IMR-90 (cell line): ENCODE measurements around the gene ZNF592. TPM values are rescaled to one million over a fixed set of nuclear protein-coding genes. Genes with fewer than 3 reads are reported as not detected.

Experiments
- ATAC-seq: fragments of 200-7000 bp; cut with Tn5 transposase; 2 replicates; pipeline ENCODE4 v1.9.1; 2020; ENCODE audit warnings: low read depth, mild to moderate bottlenecking, moderate library complexity
- BruUV-seq: library from RNA; stranded (reverse); fragments of 400-500 nt; replicated peaks from 2 replicates; lab custom pipeline; 2021; lab: Mats Ljungman, UMichigan
- CTCF ChIA-PET: fragments of 300-600 bp; formaldehyde crosslinking; extraction: SDS; loops from one replicate; lab custom pipeline; 2021; ENCODE audit warnings: antibody characterized with exemption; lab: Yijun Ruan, JAX
- POLR2A ChIA-PET: fragments of 300-600 bp; sonication (Branson Sonifier 250); formaldehyde crosslinking; loops from one replicate; lab custom pipeline; 2022; ENCODE audit warnings: antibody characterized with exemption; ENCODE audit not compliant: unreplicated experiment; lab: Charles Lee
- DNase-seq: peaks from one replicate; pipeline ENCODE4 v3.0.0; 2013
- H2AFZ ChIP-seq: replicated peaks from 2 replicates; pipeline ENCODE3; 2013; ENCODE audit warnings: low read length, mild to moderate bottlenecking; ENCODE audit not compliant: poor library complexity
- H2AK5ac ChIP-seq: 2 replicates; pipeline ENCODE4 v1.6.1; 2013; ENCODE audit warnings: low read depth, low read length, inconsistent platforms
- H2AK9ac ChIP-seq: replicated peaks from 2 replicates; pipeline ENCODE3; 2013; ENCODE audit warnings: mild to moderate bottlenecking, low read depth, low read length, moderate library complexity; ENCODE audit not compliant: poor library complexity
- H2BK120ac ChIP-seq: 2 replicates; pipeline ENCODE4 v1.6.1; 2013; ENCODE audit warnings: low read depth, low read length, inconsistent platforms
- H2BK15ac ChIP-seq: 3 replicates; pipeline ENCODE4 v1.6.1; 2013; ENCODE audit warnings: low read depth, low read length, inconsistent platforms
- H2BK20ac ChIP-seq: 2 replicates; pipeline ENCODE4 v1.6.1; 2013; ENCODE audit warnings: low read depth, mild to moderate bottlenecking, inconsistent platforms, low read length, moderate library complexity
- H2BK5ac ChIP-seq: 2 replicates; pipeline ENCODE4 v1.6.1; 2013; ENCODE audit warnings: mild to moderate bottlenecking, low read depth, low read length, inconsistent platforms; ENCODE audit not compliant: poor library complexity, severe bottlenecking
- H3K14ac ChIP-seq: replicated peaks from 2 replicates; pipeline ENCODE4 v1.6.1; 2013; ENCODE audit warnings: low read depth, low read length, inconsistent platforms
- H3K18ac ChIP-seq: 2 replicates; pipeline ENCODE4 v1.6.1; 2013; ENCODE audit warnings: low read depth, low read length, control low read depth
- H3K23ac ChIP-seq: 2 replicates; pipeline ENCODE4 v1.6.1; 2013; ENCODE audit warnings: low read depth, low read length, inconsistent platforms
- H3K27ac ChIP-seq: 2 replicates; pipeline ENCODE4 v1.5.1; 2013; ENCODE audit warnings: mild to moderate bottlenecking, control low read depth, low read length; ENCODE audit not compliant: insufficient read depth
- H3K27me3 ChIP-seq: 2 replicates; pipeline ENCODE4 v1.6.1; 2013; ENCODE audit warnings: low read length; ENCODE audit not compliant: control insufficient read depth, insufficient read depth
- H3K36me3 ChIP-seq: 2 replicates; pipeline ENCODE4 v1.6.1; 2013; ENCODE audit warnings: low read length, mixed read lengths; ENCODE audit not compliant: control insufficient read depth, insufficient read depth
- H3K4ac ChIP-seq: 2 replicates; pipeline ENCODE4 v1.6.1; 2013; ENCODE audit warnings: low read depth, low read length, inconsistent platforms
- H3K4me1 ChIP-seq: 2 replicates; pipeline ENCODE4 v1.6.1; 2013; ENCODE audit warnings: low read length, mixed read lengths; ENCODE audit not compliant: control insufficient read depth, insufficient read depth
- H3K4me2 ChIP-seq: 2 replicates; pipeline ENCODE4 v1.6.1; 2013; ENCODE audit warnings: low read depth, mild to moderate bottlenecking, control low read depth, low read length, moderate library complexity
- H3K4me3 ChIP-seq: 2 replicates; pipeline ENCODE4 v1.5.1; 2013; ENCODE audit warnings: low read depth, mild to moderate bottlenecking, control low read depth, low read length, moderate library complexity; ENCODE audit not compliant: insufficient read depth
- H3K56ac ChIP-seq: 2 replicates; pipeline ENCODE4 v1.6.1; 2013; ENCODE audit warnings: low read length, inconsistent platforms; ENCODE audit not compliant: insufficient read depth; ENCODE audit errors: extremely low read depth
- H3K79me1 ChIP-seq, 2 experiments: 2 replicates each; pipeline ENCODE4 v1.6.1; 2013; ENCODE audit warnings: low read length in 2 of 2, inconsistent platforms in 1 of 2, low read depth in 1 of 2
- H3K9ac ChIP-seq: 2 replicates; pipeline ENCODE4 v1.6.1; 2013; ENCODE audit warnings: low read depth, low read length, control low read depth
- H3K9me1 ChIP-seq: 2 replicates; pipeline ENCODE4 v1.6.1; 2013; ENCODE audit warnings: low read length, inconsistent platforms; ENCODE audit not compliant: insufficient read depth
- H3K9me3 ChIP-seq: 2 replicates; pipeline ENCODE4 v1.6.1; 2013; ENCODE audit warnings: low read length; ENCODE audit not compliant: control insufficient read depth, insufficient read depth
- H4K20me1 ChIP-seq: 2 replicates; pipeline ENCODE4 v1.6.1; 2013; ENCODE audit warnings: low read length, inconsistent platforms; ENCODE audit not compliant: insufficient read depth
- H4K5ac ChIP-seq: 2 replicates; pipeline ENCODE4 v1.6.1; 2013; ENCODE audit warnings: mild to moderate bottlenecking, low read depth, low read length, control low read depth
- H4K8ac ChIP-seq, 2 experiments: 2 replicates each; pipeline ENCODE4 v1.6.1; 2013; ENCODE audit warnings: low read depth in 2 of 2, low read length in 2 of 2, control low read depth in 1 of 2, inconsistent platforms in 1 of 2
- H4K91ac ChIP-seq: 2 replicates; pipeline ENCODE4 v1.6.1; 2013; ENCODE audit warnings: low read depth, low read length, inconsistent platforms; ENCODE audit not compliant: insufficient read depth
- BHLHE40 ChIP-seq: fragments of 150-350 bp; IDR thresholded peaks from 2 replicates; pipeline ENCODE4 v1.6.1; 2016; ENCODE audit warnings: mild to moderate bottlenecking, low read depth, low read length
- ELK1 ChIP-seq: fragments of 150-350 bp; IDR thresholded peaks from 2 replicates; pipeline ENCODE4 v1.6.1; 2016; ENCODE audit warnings: low read depth, mild to moderate bottlenecking, low read length, moderate library complexity, borderline replicate concordance
- FOS ChIP-seq: fragments of 150-350 bp; IDR thresholded peaks from 2 replicates; pipeline ENCODE4 v1.6.1; 2016; ENCODE audit warnings: low read depth, low read length
- MAFK ChIP-seq: IDR thresholded peaks from 2 replicates; pipeline ENCODE4 v1.6.1; 2012; ENCODE audit warnings: low read depth, low read length, improper control_type of control experiment
- MAZ ChIP-seq: IDR thresholded peaks from 2 replicates; pipeline ENCODE4 v1.6.1; 2012; ENCODE audit warnings: low read depth, mild to moderate bottlenecking, low read length, improper control_type of control experiment, moderate library complexity, borderline replicate concordance
- MXI1 ChIP-seq: IDR thresholded peaks from 2 replicates; pipeline ENCODE4 v1.6.1; 2012; ENCODE audit warnings: low read depth, mild to moderate bottlenecking, low read length, moderate library complexity, borderline replicate concordance
- POLR2A ChIP-seq: IDR thresholded peaks from 2 replicates; pipeline ENCODE4 v1.6.1; 2012; ENCODE audit warnings: mild to moderate bottlenecking, low read depth, low read length
- RAD21 ChIP-seq: IDR thresholded peaks from 2 replicates; pipeline ENCODE4 v1.6.1; 2012; ENCODE audit warnings: low read length, improper control_type of control experiment
- RCOR1 ChIP-seq: IDR thresholded peaks from 2 replicates; pipeline ENCODE4 v1.6.1; 2012; ENCODE audit warnings: mild to moderate bottlenecking, low read length, improper control_type of control experiment; ENCODE audit not compliant: insufficient replicate concordance
- SMC3 ChIP-seq: fragments of 150-350 bp; IDR thresholded peaks from 2 replicates; pipeline ENCODE4 v1.6.1; 2016; ENCODE audit warnings: low read depth, mild to moderate bottlenecking, antibody characterized with exemption, low read length, moderate library complexity
- USF2 ChIP-seq: fragments of 150-350 bp; IDR thresholded peaks from 2 replicates; pipeline ENCODE4 v1.6.1; 2017; ENCODE audit warnings: mild to moderate bottlenecking, antibody characterized with exemption, low read length, low read depth
- WGBS, 2 experiments: methylation state at CpG; one replicate each; pipeline versions ENCODE4 v1.1.5 to v1.1.7; 2013; ENCODE audit warnings: missing lambda C conversion rate in 2 of 2; ENCODE audit not compliant: insufficient read length in 1 of 2; ENCODE audit errors: extremely low coverage in 2 of 2; 5-methylcytosine and 5-hydroxymethylcytosine counted together
- dilution Hi-C: fragments of 300-500 bp; cut with HindIII; formaldehyde crosslinking; loops from one replicate; pipeline ENCODE4 v1.14.3; 2018; ENCODE audit warnings: low sequenced_read_pairs; ENCODE audit not compliant: unreplicated experiment
- in situ Hi-C: fragments of 300-500 bp; cut with MboI; formaldehyde crosslinking; loops from 3 replicates; pipeline ENCODE4 v1.14.3; 2019; ENCODE audit warnings: low sequenced_read_pairs, inconsistent platforms, mixed read lengths
- intact Hi-C: fragments of 100-400 bp; cut with micrococcal nuclease; formaldehyde crosslinking; loops from 2 replicates; pipeline ENCODE4 v1.10.0; 2022
- polyA plus RNA-seq, 3 experiments: library from polyadenylated mRNA; depleted of rRNA; stranded (reverse); fragments of >200 nt; gene quantifications; 2 replicates each; pipeline ENCODE4 v1.2.3, GENCODE V29; 2012; ENCODE audit warnings: low replicate concordance in 1 of 3
- total RNA-seq: library from RNA; depleted of rRNA; stranded (reverse); fragments of >200 nt; gene quantifications from 2 replicates; pipeline ENCODE4 v1.2.3, GENCODE V29; 2012

ZNF592 gene
- total and polyA plus RNA-seq, 2 of the 4 experiments (the other 2 are of a cell fraction), result 4.3 to 10.2 TPM

GRCh38 chr15:84816694-84817465, 68.5 kb downstream of the ZNF592 start, which contains the start of gene ALPK3 (continued):
- TF ChIP-seq RAD21, result no peak

GRCh38 chr15:84817466-84818081, 69.2 kb downstream of the ZNF592 start:
- no peak overlapping the region for H3K9ac ChIP-seq
- no peaks in the 10 kb centered on the region for H3K36me3 ChIP-seq
- no peak overlapping the region for H4K5ac ChIP-seq
- H3K79me1 ChIP-seq, result no peaks in the 10 kb centered on the region
- no peak overlapping the region for H3K4me3 ChIP-seq
- TF ChIP-seq BHLHE40 (no peak), MXI1 (no peak), ELK1 (no peak), RAD21 (no peak), MAZ (no peak), SMC3 (no peak), USF2 (no peak), POLR2A (no peak), FOS (no peak), RCOR1 (no peak), MAFK (no peak)
- H4K20me1 ChIP-seq, result no peaks in the 10 kb centered on the region
- H3K14ac ChIP-seq, result no peak overlapping the region
- ATAC-seq, result peak; percentile 9; the same call in 1 of the 2 replicates
- H3K4me2 ChIP-seq, result no peak overlapping the region
- no peak overlapping the region for H2BK5ac ChIP-seq
- dilution Hi-C loops (no loop called here), intact Hi-C loops (no loop called here), in situ Hi-C loops (no loop called here)
- no peak overlapping the region; the same call in 1 of the 2 replicates for H3K23ac ChIP-seq
- no peak overlapping the region for H3K27ac ChIP-seq
- 45% methylated on average over 4 of the region's 27 CpGs; no CpG with 5 or more reads in 1 of the 2 experiments for WGBS, 2 experiments
- H2BK120ac ChIP-seq, result no peak overlapping the region; the same call in 1 of the 2 replicates
- H4K8ac ChIP-seq, result no peak overlapping the region
- no peak overlapping the region for H2AK5ac ChIP-seq
- H4K91ac ChIP-seq, result no peak overlapping the region
- POLR2A ChIA-PET, result no interaction called here
- CTCF ChIA-PET, result interaction anchor here (0.7 kb wide), 1 partner anchor 13 kb away, joined by 6 read pairs; no protein-coding TSS in a partner anchor
- BruUV-seq, result no TSS peak
- H2BK20ac ChIP-seq, result no peak overlapping the region
- H2BK15ac ChIP-seq, result no peak overlapping the region
- H3K9me1 ChIP-seq, result no peaks in the 10 kb centered on the region
- H3K4ac ChIP-seq, result no peak overlapping the region
- H3K18ac ChIP-seq, result no peak overlapping the region
- no peaks in the 10 kb centered on the region for H3K4me1 ChIP-seq
- peaks cover 5% of the 10 kb centered on the region; the same call in 1 of the 2 replicates for H3K27me3 ChIP-seq
- H3K56ac ChIP-seq, result no peak overlapping the region
- H3K9me3 ChIP-seq, result no peaks in the 10 kb centered on the region
- no peak for DNase-seq
- H2AK9ac ChIP-seq, result no peak overlapping the region
- peak overlapping the region; percentile 44 for H2AFZ ChIP-seq
